RWPE2 (cell line): ENCODE measurements around the gene EPHA6.

Source experiments
- ATAC-seq: fragments of 200-7000 bp; cut with Tn5 transposase; 3 replicates; pipeline ENCODE4 v1.9.1; 2021; ENCODE audit warnings: low read depth
- DNase-seq: peaks from one replicate; pipeline ENCODE4 v3.0.0-alpha.2; 2020; ENCODE audit warnings: low spot score
- H3K27ac ChIP-seq: fragments of 450-650 bp; 2 replicates; pipeline ENCODE4 v1.5.1; 2017; ENCODE audit warnings: mild to moderate bottlenecking; ENCODE audit not compliant: poor library complexity, severe bottlenecking
- H3K27me3 ChIP-seq: fragments of 250-450 bp; sonication (Bioruptor Pico); 2 replicates; pipeline ENCODE4 v1.5.1; 2021; ENCODE audit warnings: mild to moderate bottlenecking, moderate library complexity; ENCODE audit not compliant: insufficient read depth, poor library complexity, severe bottlenecking
- H3K36me3 ChIP-seq: fragments of 250-450 bp; sonication (Bioruptor Pico); 2 replicates; pipeline ENCODE4 v1.5.1; 2020; ENCODE audit warnings: low read depth, mild to moderate bottlenecking, moderate library complexity
- H3K4me1 ChIP-seq: fragments of 250-450 bp; sonication (Bioruptor Pico); 2 replicates; pipeline ENCODE4 v1.5.1; 2021; ENCODE audit warnings: mild to moderate bottlenecking, moderate library complexity; ENCODE audit not compliant: insufficient read depth, poor library complexity, severe bottlenecking
- H3K4me3 ChIP-seq: fragments of 250-450 bp; sonication (Bioruptor Pico); 2 replicates; pipeline ENCODE4 v1.5.1; 2021; ENCODE audit warnings: mild to moderate bottlenecking, moderate library complexity; ENCODE audit not compliant: severe bottlenecking
- H3K9me3 ChIP-seq: fragments of 250-450 bp; sonication (Bioruptor Pico); 2 replicates; pipeline ENCODE4 v1.5.1; 2021; ENCODE audit warnings: mild to moderate bottlenecking, moderate library complexity; ENCODE audit not compliant: severe bottlenecking
- CTCF ChIP-seq: fragments of 450-650 bp; IDR thresholded peaks from one replicate; pipeline ENCODE4 v1.5.1; 2017; ENCODE audit warnings: mild to moderate bottlenecking, moderate library complexity; ENCODE audit not compliant: poor library complexity, severe bottlenecking

EPHA6 gene

GRCh38 chr3:97070302-97070701 is 255.9 kb downstream of the EPHA6 start:
- TF ChIP-seq CTCF, result no peak
- no peak overlapping the region for H3K4me3 ChIP-seq
- no peaks in the 10 kb centered on the region for H3K36me3 ChIP-seq
- H3K27me3 ChIP-seq, result no peaks in the 10 kb centered on the region
- no peaks in the 10 kb centered on the region for H3K9me3 ChIP-seq
- H3K4me1 ChIP-seq, result no peaks in the 10 kb centered on the region
- no peak for DNase-seq
- ATAC-seq, result no peak
- H3K27ac ChIP-seq, result no peak overlapping the region

GRCh38 chr3:97074546-97074945 is 260.2 kb downstream of the EPHA6 start:
- no peak for DNase-seq
- no peak for TF ChIP-seq CTCF
- no peaks in the 10 kb centered on the region for H3K9me3 ChIP-seq
- H3K27ac ChIP-seq, result no peak overlapping the region
- H3K4me1 ChIP-seq, result no peaks in the 10 kb centered on the region
- ATAC-seq, result no peak
- H3K36me3 ChIP-seq, result no peaks in the 10 kb centered on the region
- H3K27me3 ChIP-seq, result no peaks in the 10 kb centered on the region
- no peak overlapping the region for H3K4me3 ChIP-seq

- H3K4me1 ChIP-seq, result no peaks in the 10 kb centered on the region
- no peak for TF ChIP-seq CTCF
- no peak for DNase-seq
- H3K36me3 ChIP-seq, result no peaks in the 10 kb centered on the region
- H3K27ac ChIP-seq, result no peak overlapping the region
- no peaks in the 10 kb centered on the region for H3K9me3 ChIP-seq
- H3K27me3 ChIP-seq, result no peaks in the 10 kb centered on the region
- no peak for ATAC-seq
- H3K4me3 ChIP-seq, result no peak overlapping the region
Observed at GRCh38 chr3:97076673-97077072, 262.3 kb downstream of the EPHA6 start.

GRCh38 chr3:97089621-97090020 is 275.2 kb downstream of the EPHA6 start:
- no peak overlapping the region for H3K27ac ChIP-seq
- H3K27me3 ChIP-seq, result no peaks in the 10 kb centered on the region
- no peaks in the 10 kb centered on the region for H3K4me1 ChIP-seq
- no peaks in the 10 kb centered on the region for H3K9me3 ChIP-seq
- ATAC-seq, result no peak
- TF ChIP-seq CTCF, result no peak
- no peak overlapping the region for H3K4me3 ChIP-seq
- no peak for DNase-seq
- no peaks in the 10 kb centered on the region for H3K36me3 ChIP-seq

- no peak for DNase-seq
- Histone ChIP-seq H3K4me3 (no peak overlapping the region), H3K27me3 (no peaks in the 10 kb centered on the region), H3K9me3 (no peaks in the 10 kb centered on the region), H3K36me3 (no peaks in the 10 kb centered on the region), H3K27ac (no peak overlapping the region), H3K4me1 (no peaks in the 10 kb centered on the region)
- no peak for ATAC-seq
- no peak for TF ChIP-seq CTCF
Observed at GRCh38 chr3:97102641-97103040, 288.2 kb downstream of the EPHA6 start.
